Cardiac muscle cell (in vitro differentiated cells and primary cell): ENCODE measurements around the gene FERD3L. TPM values are rescaled to one million over a fixed set of nuclear protein-coding genes. Genes with fewer than 3 reads are reported as not detected.

Source experiments
- DNase-seq, 2 donors: peaks; one replicate each; pipeline versions ENCODE4 v3.0.0 to v3.0.0-alpha.2; 2010 to 2017; ENCODE audit warnings: low read depth in 1 of 2, low spot score in 1 of 2
- H3K27ac ChIP-seq: fragments of 200-600 bp; sonication (generic); 2 replicates; pipeline ENCODE4 v1.5.1; 2016
- H3K27me3 ChIP-seq: fragments of 200-600 bp; sonication (generic); 2 replicates; pipeline ENCODE4 v1.6.0; 2016; ENCODE audit warnings: control low read depth
- H3K36me3 ChIP-seq: fragments of 200-600 bp; sonication (generic); 2 replicates; pipeline ENCODE4 v1.5.1; 2016; ENCODE audit warnings: control low read depth
- H3K4me1 ChIP-seq: fragments of 200-600 bp; sonication (generic); 2 replicates; pipeline ENCODE4 v1.8.1; 2017; ENCODE audit warnings: low read depth, mild to moderate bottlenecking, mixed run types
- H3K4me3 ChIP-seq: fragments of 200-600 bp; sonication (generic); 2 replicates; pipeline ENCODE4 v1.5.1; 2016; ENCODE audit warnings: mild to moderate bottlenecking
- H3K9me3 ChIP-seq: fragments of 200-600 bp; sonication (generic); 2 replicates; pipeline ENCODE4 v1.5.1; 2017; ENCODE audit warnings: low read depth, mild to moderate bottlenecking, control low read depth
- CTCF ChIP-seq: IDR thresholded peaks from 2 replicates; pipeline ENCODE4 v1.5.1; 2012; ENCODE audit warnings: low read depth, mild to moderate bottlenecking, low read length
- polyA plus RNA-seq: library from polyadenylated mRNA; unstranded; fragments of >200 nt; fragmentation: Nextera tagmentation; extraction: Ambion mirVana; gene quantifications from 2 replicates; pipeline ENCODE4 v1.2.1, GENCODE V29; 2016
- total RNA-seq: library from RNA; depleted of rRNA; stranded (reverse); fragments of >200 nt; gene quantifications from 2 replicates; pipeline ENCODE4 v1.2.3, GENCODE V29; 2016

Gene FERD3L
- total and polyA plus RNA-seq, 2 experiments from 2014 or later, result not detected

- DNase-seq, result no peak
- Histone ChIP-seq H3K27me3 (peaks cover 38% of the 10 kb centered on the region), H3K9me3 (no peaks in the 10 kb centered on the region), H3K4me1 (peaks cover 17% of the 10 kb centered on the region), H3K4me3 (no peak overlapping the region), H3K36me3 (no peaks in the 10 kb centered on the region), H3K27ac (no peak overlapping the region)
- no peak for TF ChIP-seq CTCF
Observed at GRCh38 chr7:19119372-19119771, 25.8 kb downstream of the FERD3L start.

- DNase-seq, result peak; percentile 30 to 46
- Histone ChIP-seq H3K4me3 (peak overlapping the region; percentile 85), H3K27me3 (peaks cover 38% of the 10 kb centered on the region), H3K4me1 (peaks cover 19% of the 10 kb centered on the region), H3K27ac (no peak overlapping the region), H3K36me3 (no peaks in the 10 kb centered on the region), H3K9me3 (no peaks in the 10 kb centered on the region)
- no peak for TF ChIP-seq CTCF
Observed at GRCh38 chr7:19118636-19119371, 26.4 kb downstream of the FERD3L start.

GRCh38 chr7:19117870-19118608 is 27.2 kb downstream of the FERD3L start:
- Histone ChIP-seq H3K27ac (peak overlapping the region; percentile 61), H3K4me3 (peak overlapping the region; percentile 85), H3K36me3 (no peaks in the 10 kb centered on the region), H3K27me3 (peaks cover 42% of the 10 kb centered on the region), H3K4me1 (peaks cover 27% of the 10 kb centered on the region), H3K9me3 (no peaks in the 10 kb centered on the region)
- peak; percentile 47 to 57 for DNase-seq
- peak; percentile 40 for TF ChIP-seq CTCF

GRCh38 chr7:19117091-19117869 is 27.9 kb downstream of the FERD3L start, which contains the start of gene TWIST1:
TWIST1 (minus strand) TSS chr7:19117636; CDS start chr7:19117321, 315 bp downstream.
- H3K9me3 ChIP-seq, result no peaks in the 10 kb centered on the region
- peak within 1 kb of the TSS; percentile 69 for H3K27ac ChIP-seq
- peaks cover 50% of the 10 kb centered on the region for H3K27me3 ChIP-seq
- peak; percentile 89 to 97 for DNase-seq
- TF ChIP-seq CTCF, result no peak
- H3K4me1 ChIP-seq, result peaks cover 34% of the 10 kb centered on the region
- peak within 1 kb of the TSS; percentile 85 for H3K4me3 ChIP-seq
- H3K36me3 ChIP-seq, result no peaks in the 10 kb centered on the region
